ENCODE data around the gene TRNP1.
A peak's percentile ranks its signal among the peaks of the same experiment; 100 is the strongest.

The TRNP1 gene

DNA sequence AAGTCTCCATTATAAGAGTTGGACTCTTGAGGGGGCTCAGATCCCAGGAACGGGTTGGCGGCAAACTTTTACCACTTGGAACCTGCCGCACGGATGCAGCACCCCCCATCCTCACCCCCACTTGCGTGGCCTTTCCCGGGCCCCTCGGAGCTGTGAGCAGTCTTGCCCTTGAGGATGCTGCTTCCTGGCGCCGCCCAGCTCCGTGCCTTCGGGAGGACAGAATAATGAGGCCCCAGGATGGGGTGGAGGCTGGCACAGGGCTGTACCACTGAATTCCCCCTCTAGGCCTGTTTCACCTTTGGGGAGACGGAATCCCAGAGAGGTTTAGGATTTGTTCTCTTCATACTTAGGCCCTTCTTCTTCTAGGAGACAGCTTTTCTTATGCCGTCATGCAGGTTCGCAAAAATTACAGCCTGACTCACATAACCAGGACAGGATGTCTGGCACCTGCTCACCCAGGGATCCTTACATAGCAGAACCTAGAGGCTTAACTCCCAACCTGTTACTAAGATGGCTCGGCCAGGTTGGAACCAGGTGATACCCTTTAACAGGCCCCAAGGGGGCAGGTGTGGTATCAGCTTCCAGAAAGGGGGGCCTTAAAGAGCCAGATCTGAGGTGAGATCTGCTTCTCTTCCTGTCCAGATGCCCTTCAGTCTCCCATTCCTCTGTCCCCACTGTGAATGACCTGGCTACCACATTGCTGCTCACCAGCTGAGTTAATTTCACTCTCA, 1.5 kb downstream of the TRNP1 start:
- H3K36me3 ChIP-seq (replicated peaks) = no peaks in the 10 kb centered on the region
- no peak for DNase-seq
- in situ Hi-C loops (cut with HindIII; ENCODE audit: low pct_ligation_motif_present, low sequenced_read_pairs) = no loop called here
- no peak overlapping the region for H3K27ac ChIP-seq
- TF ChIP-seq, protein P1, sequence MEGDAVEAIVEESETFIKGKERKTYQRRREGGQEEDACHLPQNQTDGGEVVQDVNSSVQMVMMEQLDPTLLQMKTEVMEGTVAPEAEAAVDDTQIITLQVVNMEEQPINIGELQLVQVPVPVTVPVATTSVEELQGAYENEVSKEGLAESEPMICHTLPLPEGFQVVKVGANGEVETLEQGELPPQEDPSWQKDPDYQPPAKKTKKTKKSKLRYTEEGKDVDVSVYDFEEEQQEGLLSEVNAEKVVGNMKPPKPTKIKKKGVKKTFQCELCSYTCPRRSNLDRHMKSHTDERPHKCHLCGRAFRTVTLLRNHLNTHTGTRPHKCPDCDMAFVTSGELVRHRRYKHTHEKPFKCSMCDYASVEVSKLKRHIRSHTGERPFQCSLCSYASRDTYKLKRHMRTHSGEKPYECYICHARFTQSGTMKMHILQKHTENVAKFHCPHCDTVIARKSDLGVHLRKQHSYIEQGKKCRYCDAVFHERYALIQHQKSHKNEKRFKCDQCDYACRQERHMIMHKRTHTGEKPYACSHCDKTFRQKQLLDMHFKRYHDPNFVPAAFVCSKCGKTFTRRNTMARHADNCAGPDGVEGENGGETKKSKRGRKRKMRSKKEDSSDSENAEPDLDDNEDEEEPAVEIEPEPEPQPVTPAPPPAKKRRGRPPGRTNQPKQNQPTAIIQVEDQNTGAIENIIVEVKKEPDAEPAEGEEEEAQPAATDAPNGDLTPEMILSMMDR (IDR thresholded peaks at IDR 0.05; ENCODE audit: low read depth, low read length, missing control alignments) = no peak
- no peaks in the 10 kb centered on the region for H3K27me3 ChIP-seq (replicated peaks)
- H3K4me3 ChIP-seq (ENCODE audit: low read depth, low read length) = peak overlapping the region; percentile 62

DNA sequence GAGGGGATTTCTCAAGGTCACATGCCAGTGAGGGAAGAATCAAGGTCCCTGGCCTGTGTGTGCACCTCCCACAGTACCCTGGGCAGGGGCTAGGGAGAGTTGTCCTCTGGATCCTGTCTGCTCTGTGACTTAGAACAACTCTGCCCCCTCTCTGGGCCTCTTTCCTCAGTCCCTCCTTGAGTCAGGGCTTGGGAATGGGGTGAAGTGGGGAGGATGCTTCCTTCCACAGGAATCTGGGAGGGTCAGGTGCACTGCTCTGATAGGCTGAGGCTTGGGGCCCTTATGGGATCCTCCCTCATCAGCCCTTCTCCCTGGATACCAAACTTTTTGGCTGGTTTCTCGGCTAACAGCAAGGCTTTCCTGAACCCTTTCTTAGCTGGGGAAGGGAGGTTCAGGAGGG, 2.5 kb downstream of the TRNP1 start:
- H3K27ac ChIP-seq = no peak overlapping the region
- DNase-seq = no peak
- in situ Hi-C loops (cut with HindIII; ENCODE audit: low pct_ligation_motif_present, low sequenced_read_pairs) = no loop called here
- H3K36me3 ChIP-seq (replicated peaks) = no peaks in the 10 kb centered on the region
- H3K4me3 ChIP-seq (ENCODE audit: low read depth, low read length) = no peak overlapping the region
- TF ChIP-seq, protein P1 (IDR thresholded peaks at IDR 0.05; ENCODE audit: low read depth, low read length, missing control alignments) = no peak
- H3K27me3 ChIP-seq (replicated peaks) = no peaks in the 10 kb centered on the region

DNA sequence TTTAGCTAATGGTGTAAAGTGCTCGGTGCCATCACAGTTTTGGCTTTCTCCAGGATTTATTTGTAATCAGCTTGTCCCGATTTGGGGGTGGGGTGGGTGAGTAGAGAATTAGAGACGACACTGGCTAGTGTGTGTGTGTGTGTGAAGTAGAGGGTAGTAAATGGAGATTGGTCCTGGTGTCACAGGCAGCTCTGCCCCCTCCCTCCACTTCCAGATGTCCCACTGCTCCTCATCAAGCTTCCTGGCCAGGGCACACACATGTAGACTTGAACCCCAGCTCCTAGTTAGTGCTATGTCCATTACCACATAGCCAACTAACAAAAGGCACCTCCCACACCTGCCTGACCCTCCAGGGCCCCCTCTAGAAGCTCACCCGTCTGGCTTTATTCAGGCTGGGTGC, 3.2 kb downstream of the TRNP1 start:
- H3K27ac ChIP-seq = no peak overlapping the region
- H3K4me3 ChIP-seq (ENCODE audit: low read depth, low read length) = no peak overlapping the region
- H3K27me3 ChIP-seq (replicated peaks) = no peaks in the 10 kb centered on the region
- no peak for DNase-seq
- TF ChIP-seq, protein P1 (IDR thresholded peaks at IDR 0.05; ENCODE audit: low read depth, low read length, missing control alignments) = no peak
- in situ Hi-C loops (cut with HindIII; ENCODE audit: low pct_ligation_motif_present, low sequenced_read_pairs) = no loop called here
- H3K36me3 ChIP-seq (replicated peaks) = no peaks in the 10 kb centered on the region

DNA sequence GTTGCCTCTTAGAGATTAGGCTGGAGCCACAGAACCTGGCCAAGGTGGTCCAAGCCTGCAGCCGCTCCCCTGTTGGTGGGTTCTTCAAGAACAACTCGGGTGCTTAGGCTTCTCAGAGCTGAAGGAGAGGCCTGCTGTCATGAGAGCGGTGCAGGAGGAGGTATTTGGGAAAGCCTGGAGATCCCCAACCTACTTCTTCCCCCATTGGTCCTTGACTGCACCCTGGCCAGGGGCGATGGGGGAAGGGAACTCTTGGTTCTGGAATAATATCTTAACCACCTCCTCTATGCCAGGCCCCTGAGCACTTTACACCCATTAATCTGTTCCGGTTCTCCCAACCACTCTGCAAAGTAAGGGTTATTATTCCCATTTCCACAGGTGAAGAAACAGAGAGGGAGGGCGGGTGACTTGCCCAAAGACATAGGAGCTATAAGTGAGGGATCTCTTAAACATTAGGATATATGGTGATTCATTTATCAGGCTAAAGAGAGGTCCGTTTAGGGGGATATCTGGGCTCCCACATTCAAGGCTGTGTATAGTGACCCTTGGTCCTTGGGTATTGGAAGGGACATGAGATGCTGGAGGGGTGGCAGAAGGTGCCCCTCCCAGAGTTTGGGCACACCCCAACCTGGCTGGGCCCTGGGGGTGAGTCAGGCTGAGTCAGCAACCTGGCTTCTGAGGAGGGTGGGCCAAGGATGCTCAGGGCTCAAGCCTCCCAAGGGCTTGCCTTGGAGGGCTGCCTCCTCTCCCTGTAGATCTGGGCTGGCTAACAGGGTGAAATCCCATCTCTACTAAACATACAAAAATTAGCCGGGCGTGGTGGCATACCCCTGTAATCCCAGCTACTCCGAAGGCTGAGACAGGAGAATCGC, 5.2 kb downstream of the TRNP1 start:
- peak overlapping the region; percentile 83 for H3K27ac ChIP-seq
- TF ChIP-seq, protein P1 (IDR thresholded peaks at IDR 0.05; ENCODE audit: low read depth, low read length, missing control alignments) = no peak
- no peaks in the 10 kb centered on the region for H3K27me3 ChIP-seq (replicated peaks)
- no peaks in the 10 kb centered on the region for H3K36me3 ChIP-seq (replicated peaks)
- no peak for DNase-seq
- no peak overlapping the region for H3K4me3 ChIP-seq (ENCODE audit: low read depth, low read length)
- in situ Hi-C loops (cut with HindIII; ENCODE audit: low pct_ligation_motif_present, low sequenced_read_pairs) = no loop called here

DNA sequence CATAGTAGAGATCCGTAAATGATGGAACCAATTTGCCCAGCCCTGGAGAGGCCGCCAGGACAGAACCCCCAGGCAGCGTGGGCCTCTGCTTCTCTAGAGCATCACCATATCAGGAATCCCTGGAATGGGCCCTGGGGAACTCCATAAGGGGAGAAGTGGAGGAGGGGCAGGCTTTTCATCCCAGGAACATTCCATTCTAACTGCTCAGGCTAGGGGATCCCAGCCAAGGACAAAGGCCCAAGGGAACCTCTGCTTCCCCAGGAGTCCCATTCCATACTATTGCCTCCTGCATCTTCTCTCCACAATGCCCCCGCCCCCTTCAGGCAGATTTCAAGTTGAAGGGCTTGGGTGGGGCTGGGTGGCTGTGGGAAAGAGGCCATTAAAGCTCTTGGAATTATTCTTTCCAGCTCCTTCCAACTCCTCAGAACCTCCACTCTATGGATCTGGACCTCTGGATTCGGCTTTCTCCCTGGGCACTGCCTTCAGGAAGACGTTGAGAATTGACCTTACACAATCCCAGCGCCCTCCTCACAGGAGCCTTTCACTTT, 6.0 kb downstream of the TRNP1 start:
- peak; percentile 96 for DNase-seq
- in situ Hi-C loops (cut with HindIII; ENCODE audit: low pct_ligation_motif_present, low sequenced_read_pairs) = no loop called here
- Histone ChIP-seq H3K4me3 (ENCODE audit: low read depth, low read length) (no peak overlapping the region), H3K36me3 (replicated peaks) (no peaks in the 10 kb centered on the region), H3K27ac (peak overlapping the region; percentile 83), H3K27me3 (replicated peaks) (no peaks in the 10 kb centered on the region)
- TF ChIP-seq, protein P1 (IDR thresholded peaks at IDR 0.05; ENCODE audit: low read depth, low read length, missing control alignments) = peak; percentile 31

Data from brain microvascular endothelial cell (primary cell).